Muscle layer of colon (tissue), 2 donors: ENCODE results near the gene CHKA.

ENCODE experiments used
- H3K27ac ChIP-seq: one replicate; pipeline ENCODE4 v1.7.0; 2013; ENCODE audit warnings: low read depth, mild to moderate bottlenecking, low read length, moderate library complexity
- H3K27me3 ChIP-seq, 2 donors: one replicate each; pipeline ENCODE4 v1.7.0; 2013; ENCODE audit warnings: low read length in 2 of 2, mild to moderate bottlenecking in 2 of 2; ENCODE audit not compliant: insufficient read depth in 2 of 2, control insufficient read depth in 1 of 2
- H3K36me3 ChIP-seq: one replicate; pipeline ENCODE4 v1.7.0; 2013; ENCODE audit warnings: mild to moderate bottlenecking, low read length; ENCODE audit not compliant: insufficient read depth
- H3K4me1 ChIP-seq: one replicate; pipeline ENCODE4 v1.7.0; 2013; ENCODE audit warnings: mild to moderate bottlenecking, low read length; ENCODE audit not compliant: insufficient read depth
- H3K4me3 ChIP-seq, 2 donors: one replicate each; pipeline ENCODE4 v1.7.0; 2013; ENCODE audit warnings: low read length in 2 of 2, low read depth in 1 of 2, mild to moderate bottlenecking in 1 of 2, moderate library complexity in 1 of 2
- H3K9ac ChIP-seq: one replicate; pipeline ENCODE4 v1.7.0; 2013; ENCODE audit warnings: low read length
- H3K9me3 ChIP-seq: one replicate; pipeline ENCODE4 v1.7.0; 2013; ENCODE audit warnings: mild to moderate bottlenecking, low read length
- donor health status: abdominal sarcoma.
- donor health status: Adenocarcinoma of cecum.

CHKA gene

DNA sequence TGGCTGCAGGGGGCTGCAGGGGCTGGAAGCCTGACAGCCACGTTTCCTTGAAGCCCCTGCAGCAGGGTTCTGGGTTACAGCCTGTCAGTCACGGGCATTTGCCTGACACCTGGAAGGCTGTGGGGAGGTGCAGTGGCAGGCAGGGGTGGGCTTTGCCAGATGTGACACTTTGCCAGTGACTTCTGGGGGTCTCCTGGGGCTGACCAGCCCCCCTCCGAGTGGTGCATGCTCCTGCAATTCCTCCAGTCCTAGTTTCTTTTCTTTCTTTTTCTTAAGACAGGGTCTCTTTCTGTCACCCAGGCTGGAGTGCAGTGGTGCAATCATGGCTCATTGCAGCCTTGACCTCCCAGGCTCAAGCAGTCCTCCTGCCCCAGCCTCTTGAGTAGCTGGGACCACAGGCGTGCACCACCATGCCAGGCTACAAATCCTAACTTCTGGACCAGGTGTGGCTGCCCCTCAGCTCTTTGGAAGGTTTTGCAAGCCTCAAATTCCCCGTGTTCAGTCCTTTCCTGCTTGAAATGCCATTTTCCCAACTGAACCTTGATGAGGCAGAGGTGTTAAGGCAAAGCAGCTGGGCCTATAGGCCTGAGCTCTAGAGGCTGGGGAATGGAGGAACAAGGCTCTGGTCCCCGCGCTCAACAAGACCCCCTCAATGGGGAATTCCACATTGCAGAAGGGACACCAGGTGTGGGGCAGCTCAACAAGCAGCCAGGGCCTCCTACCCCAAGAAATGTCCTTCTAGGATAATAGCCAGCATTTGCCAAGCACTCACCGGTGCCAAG lies 20.2 kb upstream of the CHKA start:
- Histone ChIP-seq H3K27me3 (no peaks in the 10 kb centered on the region), H3K9me3 (no peaks in the 10 kb centered on the region), H3K4me3 (no peak overlapping the region), H3K27ac (no peak overlapping the region), H3K4me1 (peaks cover 8% of the 10 kb centered on the region), H3K9ac (no peak overlapping the region), H3K36me3 (no peaks in the 10 kb centered on the region)

- no peaks in the 10 kb centered on the region for H3K9me3 ChIP-seq
- no peak overlapping the region for H3K9ac ChIP-seq
- H3K27me3 ChIP-seq = no peaks in the 10 kb centered on the region
- H3K36me3 ChIP-seq = no peaks in the 10 kb centered on the region
- H3K4me1 ChIP-seq = peaks cover 4% of the 10 kb centered on the region
- H3K27ac ChIP-seq = no peak overlapping the region
- no peak overlapping the region for H3K4me3 ChIP-seq
Observed at GRCh38 chr11:68140496-68141245, 19.5 kb upstream of the CHKA start.

- Histone ChIP-seq H3K36me3 (no peaks in the 10 kb centered on the region), H3K4me3 (peak overlapping the region in 1 of 2 donors; percentile 2), H3K9ac (no peak overlapping the region), H3K27me3 (no peaks in the 10 kb centered on the region), H3K4me1 (peaks cover 4% of the 10 kb centered on the region), H3K9me3 (no peaks in the 10 kb centered on the region), H3K27ac (no peak overlapping the region)
Observed at GRCh38 chr11:68138237-68138636, 17.0 kb upstream of the CHKA start.

DNA sequence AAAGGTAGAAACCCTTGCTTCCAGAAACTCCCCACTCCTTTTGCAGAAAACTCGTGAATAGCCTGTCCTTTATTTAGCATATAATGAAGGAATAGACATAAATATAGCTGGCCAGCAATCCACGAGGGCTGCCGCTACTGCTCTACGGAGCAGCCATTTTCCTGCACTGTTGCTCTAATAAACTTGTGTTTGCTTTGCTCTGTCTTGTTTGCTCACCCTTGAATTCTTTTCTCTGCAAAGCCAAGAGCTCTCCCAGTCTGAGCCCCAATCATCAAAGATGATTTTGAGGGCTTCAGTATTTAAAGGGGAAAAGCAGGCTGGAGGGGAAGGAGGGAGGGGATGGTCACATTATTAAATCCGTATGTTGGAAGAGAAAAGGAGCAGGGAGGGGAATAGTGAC lies 16.6 kb upstream of the CHKA start:
- H3K9me3 ChIP-seq = no peaks in the 10 kb centered on the region
- peaks cover 4% of the 10 kb centered on the region for H3K4me1 ChIP-seq
- peak overlapping the region in 1 of 2 donors; percentile 2 for H3K4me3 ChIP-seq
- H3K27ac ChIP-seq = no peak overlapping the region
- H3K9ac ChIP-seq = no peak overlapping the region
- H3K27me3 ChIP-seq = no peaks in the 10 kb centered on the region
- no peaks in the 10 kb centered on the region for H3K36me3 ChIP-seq

DNA sequence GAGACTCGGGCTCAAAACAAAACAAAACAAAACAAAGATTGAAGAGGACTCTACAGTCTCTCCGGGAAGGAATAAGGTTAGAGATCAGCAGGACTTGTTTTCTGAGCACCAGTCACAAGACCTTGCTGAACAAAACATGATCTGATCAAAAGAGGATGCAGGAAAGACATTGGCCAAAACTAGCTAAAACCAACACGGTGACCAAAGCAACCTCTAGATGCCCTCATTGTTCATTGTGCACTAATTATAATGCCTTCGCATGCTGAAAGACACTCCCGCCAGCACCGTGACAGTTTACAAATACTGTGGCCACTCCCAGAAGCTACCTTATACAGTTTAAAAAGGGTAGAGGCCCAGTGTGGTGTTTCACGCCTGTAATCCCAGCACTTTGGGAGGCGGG lies 15.7 kb upstream of the CHKA start:
- no peak overlapping the region for H3K9ac ChIP-seq
- H3K4me3 ChIP-seq = no peak overlapping the region
- H3K4me1 ChIP-seq = peaks cover 4% of the 10 kb centered on the region
- no peaks in the 10 kb centered on the region for H3K36me3 ChIP-seq
- no peak overlapping the region for H3K27ac ChIP-seq
- H3K27me3 ChIP-seq = no peaks in the 10 kb centered on the region
- H3K9me3 ChIP-seq = no peaks in the 10 kb centered on the region

DNA sequence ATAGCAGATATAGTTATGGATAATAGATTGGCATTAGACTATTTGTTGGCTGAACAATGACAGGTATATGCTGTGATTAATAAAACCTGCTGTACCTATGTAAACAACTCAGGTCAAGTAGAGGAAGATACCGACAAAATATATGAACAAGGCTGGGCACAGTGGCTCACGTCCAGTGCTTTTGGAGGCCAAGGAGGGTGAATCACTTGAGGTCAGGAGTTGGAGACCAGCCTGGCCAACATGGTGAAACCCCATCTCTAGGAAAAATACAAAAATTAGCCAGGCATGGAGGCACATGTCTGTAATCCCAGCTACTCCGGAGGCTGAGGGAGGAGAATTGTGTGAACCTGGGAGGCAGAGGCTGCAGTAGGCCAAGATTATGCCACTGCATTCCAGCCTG lies 14.0 kb upstream of the CHKA start:
- H3K27me3 ChIP-seq = no peaks in the 10 kb centered on the region
- no peaks in the 10 kb centered on the region for H3K36me3 ChIP-seq
- H3K9me3 ChIP-seq = no peaks in the 10 kb centered on the region
- H3K9ac ChIP-seq = no peak overlapping the region
- peaks cover 4% of the 10 kb centered on the region for H3K4me1 ChIP-seq
- no peak overlapping the region for H3K27ac ChIP-seq
- no peak overlapping the region for H3K4me3 ChIP-seq

- Histone ChIP-seq H3K27me3 (no peaks in the 10 kb centered on the region), H3K36me3 (no peaks in the 10 kb centered on the region), H3K9me3 (no peaks in the 10 kb centered on the region), H3K27ac (no peak overlapping the region), H3K4me1 (peaks cover 10% of the 10 kb centered on the region), H3K9ac (no peak overlapping the region), H3K4me3 (no peak overlapping the region)
Observed at GRCh38 chr11:68133761-68134160, 12.6 kb upstream of the CHKA start.

GRCh38 chr11:68130121-68130520 lies 8.9 kb upstream of the CHKA start:
- Histone ChIP-seq H3K9ac (no peak overlapping the region), H3K4me1 (peaks cover 9% of the 10 kb centered on the region)

GRCh38 chr11:68128682-68129327 lies 7.6 kb upstream of the CHKA start:
- H3K27ac ChIP-seq = peak overlapping the region; percentile 90
- H3K27me3 ChIP-seq = no peaks in the 10 kb centered on the region
- H3K4me3 ChIP-seq = peak overlapping the region; percentile 31 to 55
- H3K36me3 ChIP-seq = no peaks in the 10 kb centered on the region
- no peaks in the 10 kb centered on the region for H3K9me3 ChIP-seq
- H3K4me1 ChIP-seq = peaks cover 9% of the 10 kb centered on the region
- H3K9ac ChIP-seq = no peak overlapping the region

More at GRCh38 chr11:68130121-68130520, 8.9 kb upstream of the CHKA start:
- no peaks in the 10 kb centered on the region for H3K9me3 ChIP-seq
- H3K27ac ChIP-seq = no peak overlapping the region
- H3K27me3 ChIP-seq = no peaks in the 10 kb centered on the region
- no peaks in the 10 kb centered on the region for H3K36me3 ChIP-seq
- no peak overlapping the region for H3K4me3 ChIP-seq

DNA sequence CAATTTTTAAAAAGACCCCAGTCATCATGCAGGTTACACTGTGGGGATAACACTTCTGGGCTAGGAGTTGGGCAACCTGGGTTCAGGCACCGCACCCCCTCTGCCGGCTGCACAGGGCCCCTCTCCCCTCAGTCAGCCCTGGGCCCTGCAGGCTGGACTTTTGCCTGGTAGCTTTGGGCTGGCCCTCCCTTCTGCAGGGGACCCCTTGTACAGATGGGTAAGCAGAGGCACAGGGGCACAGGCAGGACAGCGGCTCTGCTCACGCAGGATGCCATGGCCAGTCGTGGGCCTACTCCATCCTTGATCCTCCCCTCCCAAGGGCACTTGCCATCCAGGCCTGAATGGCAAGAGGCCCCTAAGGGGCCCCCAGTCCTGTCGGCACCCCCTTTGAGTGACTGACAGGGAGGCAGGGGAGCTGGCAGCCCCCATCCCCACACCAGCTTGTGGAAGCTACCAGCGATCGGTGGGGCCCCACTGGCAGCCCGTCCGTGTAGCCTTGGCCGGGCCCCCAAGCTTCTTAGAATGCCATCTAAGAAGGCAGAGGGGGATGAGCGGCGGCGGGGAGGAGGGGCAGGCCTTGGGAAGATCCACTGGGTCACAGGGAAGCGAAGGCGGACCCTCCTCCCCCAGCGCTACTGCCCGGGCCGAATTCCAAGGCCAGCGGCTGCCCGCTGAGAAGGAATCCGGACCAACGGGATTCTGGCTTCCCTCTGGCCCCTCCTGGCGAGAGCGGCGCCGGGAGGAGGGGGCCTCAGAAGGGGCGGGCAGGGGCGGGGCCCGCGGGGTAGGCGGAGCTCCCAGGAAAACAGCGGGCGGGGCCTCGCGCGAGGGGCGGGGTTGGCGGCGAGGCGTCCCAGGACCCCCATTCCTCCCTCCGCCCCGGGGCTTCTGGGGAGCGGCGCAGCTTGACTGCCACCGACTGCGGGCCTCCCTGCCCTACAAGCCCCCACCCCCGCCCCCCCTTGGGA lies 6.8 kb upstream of the CHKA start:
- Histone ChIP-seq H3K9me3 (no peaks in the 10 kb centered on the region), H3K36me3 (no peaks in the 10 kb centered on the region), H3K4me3 (peak overlapping the region; percentile 32 to 55), H3K9ac (no peak overlapping the region), H3K27ac (peak overlapping the region; percentile 90), H3K4me1 (peaks cover 9% of the 10 kb centered on the region), H3K27me3 (no peaks in the 10 kb centered on the region)

DNA sequence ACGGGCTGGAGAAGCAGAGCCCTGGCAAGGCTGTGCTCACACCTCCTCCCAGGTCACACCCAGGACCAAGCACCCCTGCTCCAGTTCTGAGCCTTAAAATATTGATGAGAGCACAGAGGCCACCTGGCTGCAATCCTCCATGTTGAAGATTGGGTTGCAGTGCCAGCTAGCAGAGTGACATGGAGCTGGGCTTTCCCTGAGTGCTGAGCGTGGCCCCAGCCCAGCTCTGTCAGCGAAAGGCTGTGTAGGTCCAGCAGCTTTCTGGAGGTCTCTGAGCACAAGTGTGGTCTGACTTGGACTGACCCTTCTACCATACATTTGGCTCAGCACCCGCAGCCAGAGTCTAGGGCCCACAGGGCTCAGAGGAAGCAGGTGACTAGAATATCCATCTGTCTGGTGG lies 4.0 kb upstream of the CHKA start:
- H3K4me3 ChIP-seq = no peak overlapping the region
- H3K36me3 ChIP-seq = no peaks in the 10 kb centered on the region
- H3K27ac ChIP-seq = no peak overlapping the region
- no peaks in the 10 kb centered on the region for H3K27me3 ChIP-seq
- H3K9me3 ChIP-seq = no peaks in the 10 kb centered on the region
- no peak overlapping the region for H3K9ac ChIP-seq
- H3K4me1 ChIP-seq = peaks cover 14% of the 10 kb centered on the region
